Dermis microvascular lymphatic vessel endothelial cell (primary cell): ENCODE measurements around the gene MIPEP. TPM values are rescaled to one million over a fixed set of nuclear protein-coding genes. Genes with fewer than 3 reads are reported as not detected.

Experiments
- DNase-seq, 2 donors: peaks; one replicate each; pipeline versions ENCODE4 v3.0.0 to v3.0.0-alpha.2; 2010; ENCODE audit warnings: low read depth in 2 of 2
- total RNA-seq: library from RNA; depleted of rRNA; stranded (reverse); fragments of >200 nt; gene quantifications from 2 replicates; pipeline ENCODE4 v1.2.1, GENCODE V29; 2014

MIPEP gene
- total RNA-seq, 1 donor from 2014 or later, result 13.7 TPM

- DNase-seq, result no peak
Measured at GRCh38 chr13:23685416-23685815, 203.8 kb downstream of the MIPEP start.

DNA sequence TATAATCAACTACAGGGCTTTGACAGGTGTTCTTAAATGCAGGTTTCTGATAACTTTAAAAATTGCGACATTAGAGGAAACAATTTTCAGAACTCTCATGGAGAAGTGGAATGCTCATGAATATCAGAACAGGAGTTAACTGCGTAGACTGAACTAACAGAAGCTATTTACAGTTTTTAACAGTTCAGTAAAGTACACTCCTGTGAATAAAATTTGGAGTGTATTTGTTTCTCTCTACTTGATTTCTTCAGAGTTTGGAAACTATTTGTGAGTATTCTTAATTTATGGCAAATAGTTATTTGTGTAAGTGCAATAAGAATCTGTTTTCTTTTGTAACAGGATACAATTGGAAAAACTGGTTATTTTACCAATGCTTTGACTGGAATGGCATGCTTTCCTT is 204.6 kb downstream of the MIPEP start:
- no peak for DNase-seq

- no peak for DNase-seq
Measured at GRCh38 chr13:23683084-23683483, 206.1 kb downstream of the MIPEP start.

GRCh38 chr13:23680845-23681669 is 208.1 kb downstream of the MIPEP start:
- DNase-seq, result no peak

Other genes with a start within 250 kb of the MIPEP start
- not detected in 2 replicates for gene C1QTNF9B, start 8.1 kb upstream of the MIPEP start, total RNA-seq